ENCODE data around the gene UBAC1. TPM values are rescaled to one million over a fixed set of nuclear protein-coding genes. Genes with fewer than 3 reads are reported as not detected.
A peak's percentile ranks its signal among the peaks of the same experiment; 100 is the strongest.

UBAC1 gene
- total RNA-seq, 1 experiment from 2014 or later: 55.6 TPM

DNA sequence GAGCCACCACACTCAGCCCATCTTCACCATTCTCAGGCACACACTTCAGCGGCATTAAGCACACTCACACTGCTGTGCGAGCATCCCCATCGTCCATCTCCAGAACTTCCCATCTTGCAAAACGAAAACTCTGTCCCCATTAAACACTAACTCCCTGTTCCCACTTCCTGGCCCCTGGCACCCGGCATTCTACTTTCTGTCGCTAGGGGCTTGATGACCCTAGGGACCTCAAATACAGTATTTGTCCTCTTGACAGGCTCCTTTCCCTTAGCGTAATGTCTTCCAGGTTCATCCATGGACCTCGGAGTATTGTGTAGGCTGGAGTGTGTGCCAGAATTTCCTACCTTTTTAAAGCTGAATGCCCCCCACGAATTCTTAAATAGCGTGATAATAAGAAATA lies 14.7 kb upstream of the UBAC1 start:
- no peak overlapping the region for H3K4me3 Mint-ChIP-seq
- no peaks in the 10 kb centered on the region for H3K9me3 Mint-ChIP-seq
- ATAC-seq (no peak), DNase-seq (ENCODE audit: low spot score) (no peak)
- H3K36me3 Mint-ChIP-seq: no peaks in the 10 kb centered on the region
- no peak overlapping the region for H3K27ac Mint-ChIP-seq
- 0 out of 2 replicates have a peak, but pooled peaks cover 4% of the 10 kb centered on the region for H3K4me1 Mint-ChIP-seq
- ChIA-PET POLR2A (no interaction called here), CTCF (interaction anchor here (1.1 to 1.5 kb wide), 5 partner anchors 8 to 157 kb away, joined by 3 to 5 read pairs (median 4); partner anchors contain the start of gene UBAC1)
- H3K27me3 Mint-ChIP-seq (ENCODE audit: low read depth): no peaks in the 10 kb centered on the region
- TF ChIP-seq IRF2 (CRISPR knock-in tag; IDR thresholded peaks at IDR 0.05; ENCODE audit: borderline replicate concordance, low read depth): no peak
- no peak for TF ChIP-seq SOX15 (CRISPR knock-in tag; IDR thresholded peaks at IDR 0.05)

DNA sequence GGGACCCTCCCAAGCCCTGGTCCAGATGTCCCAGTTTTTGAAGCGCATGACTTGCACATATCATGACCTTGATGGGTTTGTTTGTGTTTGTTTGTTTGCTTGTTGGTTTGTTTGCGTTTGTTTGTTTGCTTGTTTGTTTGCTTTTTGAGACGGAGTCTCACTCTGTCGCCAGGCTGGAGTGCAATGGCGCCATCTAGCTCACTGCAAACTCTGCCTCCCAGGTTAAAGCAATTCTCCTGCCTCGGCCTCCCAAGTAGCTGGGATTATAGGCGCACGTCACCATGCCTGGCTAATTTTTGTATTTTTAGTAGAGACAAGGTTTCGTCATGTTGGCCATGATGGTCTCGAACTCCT lies 13.0 kb upstream of the UBAC1 start:
- ATAC-seq: no peak
- H3K27me3 Mint-ChIP-seq (ENCODE audit: low read depth): no peaks in the 10 kb centered on the region
- DNase-seq (ENCODE audit: low spot score): no peak
- 0 out of 2 replicates have a peak, but pooled peaks cover 4% of the 10 kb centered on the region for H3K4me1 Mint-ChIP-seq
- no peaks in the 10 kb centered on the region for H3K36me3 Mint-ChIP-seq
- no peak overlapping the region for H3K27ac Mint-ChIP-seq
- CTCF ChIA-PET: interaction anchor here (0.6 to 1.7 kb wide), 17 partner anchors 8 to 164 kb away, joined by 3 to 10 read pairs (median 4); partner anchors contain the start of genes NACC2 and UBAC1
- H3K4me3 Mint-ChIP-seq: no peak overlapping the region
- TF ChIP-seq GRHL2 (CRISPR knock-in tag; IDR thresholded peaks at IDR 0.05; ENCODE audit: insufficient replicate concordance, severe bottlenecking) (no peak), CREM (CRISPR knock-in tag; IDR thresholded peaks at IDR 0.05) (no peak), FOXP1 (CRISPR knock-in tag; IDR thresholded peaks at IDR 0.05; ENCODE audit: borderline replicate concordance) (0 out of 2 replicates have a peak, but pooled peaks have one; percentile 40)
- no peaks in the 10 kb centered on the region for H3K9me3 Mint-ChIP-seq
- POLR2A ChIA-PET: no interaction called here

DNA sequence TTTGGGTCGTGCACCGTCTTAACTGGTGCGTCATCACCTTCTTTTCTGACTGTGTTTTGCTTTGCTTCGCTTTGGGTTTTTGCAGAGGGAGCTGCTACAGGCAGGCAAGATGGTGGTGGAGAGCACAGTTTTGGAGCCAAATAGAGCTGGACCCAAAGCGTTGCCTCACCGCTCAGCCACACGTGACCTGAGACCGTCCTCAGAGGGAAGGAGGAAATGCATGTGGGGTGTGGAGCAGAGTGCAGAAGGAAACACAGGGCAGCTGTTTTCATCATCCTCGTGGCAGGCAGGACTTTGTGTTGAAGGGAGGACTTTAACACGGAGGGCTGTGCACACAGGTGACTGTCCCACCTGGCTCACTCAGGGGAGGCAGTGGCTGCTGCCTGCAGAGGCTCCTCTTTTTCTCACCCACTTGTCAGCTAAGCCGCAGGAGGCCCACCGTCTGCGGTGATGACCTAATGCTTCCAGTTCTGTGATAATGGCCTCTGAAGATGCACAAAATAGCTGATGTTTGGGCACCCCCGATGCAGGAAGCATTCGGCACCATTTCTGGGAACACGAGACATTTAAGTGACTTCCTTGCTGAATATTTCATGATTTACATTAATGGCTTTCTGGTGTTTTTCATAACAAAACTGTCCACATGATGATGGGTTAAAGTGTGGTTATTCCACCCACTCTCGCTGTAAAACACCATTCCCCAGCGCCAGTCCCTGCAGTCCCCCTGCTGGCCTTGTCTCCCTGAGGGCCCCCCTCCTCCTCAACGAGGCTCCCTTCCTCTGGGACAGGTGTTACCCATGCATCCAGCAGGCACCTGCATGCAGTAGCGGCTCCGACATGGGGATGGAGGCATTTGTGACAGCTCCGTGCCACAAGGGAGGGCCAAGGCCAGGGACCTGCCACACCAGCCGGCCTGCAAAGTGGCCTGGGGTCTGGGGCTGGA lies 12.4 kb upstream of the UBAC1 start:
- H3K27ac Mint-ChIP-seq: no peak overlapping the region
- no peak overlapping the region for H3K4me3 Mint-ChIP-seq
- DNase-seq (ENCODE audit: low spot score) (no peak), ATAC-seq (no peak)
- H3K27me3 Mint-ChIP-seq (ENCODE audit: low read depth): no peaks in the 10 kb centered on the region
- H3K36me3 Mint-ChIP-seq: no peaks in the 10 kb centered on the region
- CTCF ChIA-PET: interaction anchor here (1.1 to 1.7 kb wide), 13 partner anchors 10 to 165 kb away, joined by 3 to 10 read pairs (median 4); partner anchors contain the start of genes NACC2 and UBAC1
- H3K4me1 Mint-ChIP-seq: peaks cover 10% of the 10 kb centered on the region; the same call in 1 of the 2 replicates
- POLR2A ChIA-PET: no interaction called here
- H3K9me3 Mint-ChIP-seq: no peaks in the 10 kb centered on the region
- TF ChIP-seq, protein P1, sequence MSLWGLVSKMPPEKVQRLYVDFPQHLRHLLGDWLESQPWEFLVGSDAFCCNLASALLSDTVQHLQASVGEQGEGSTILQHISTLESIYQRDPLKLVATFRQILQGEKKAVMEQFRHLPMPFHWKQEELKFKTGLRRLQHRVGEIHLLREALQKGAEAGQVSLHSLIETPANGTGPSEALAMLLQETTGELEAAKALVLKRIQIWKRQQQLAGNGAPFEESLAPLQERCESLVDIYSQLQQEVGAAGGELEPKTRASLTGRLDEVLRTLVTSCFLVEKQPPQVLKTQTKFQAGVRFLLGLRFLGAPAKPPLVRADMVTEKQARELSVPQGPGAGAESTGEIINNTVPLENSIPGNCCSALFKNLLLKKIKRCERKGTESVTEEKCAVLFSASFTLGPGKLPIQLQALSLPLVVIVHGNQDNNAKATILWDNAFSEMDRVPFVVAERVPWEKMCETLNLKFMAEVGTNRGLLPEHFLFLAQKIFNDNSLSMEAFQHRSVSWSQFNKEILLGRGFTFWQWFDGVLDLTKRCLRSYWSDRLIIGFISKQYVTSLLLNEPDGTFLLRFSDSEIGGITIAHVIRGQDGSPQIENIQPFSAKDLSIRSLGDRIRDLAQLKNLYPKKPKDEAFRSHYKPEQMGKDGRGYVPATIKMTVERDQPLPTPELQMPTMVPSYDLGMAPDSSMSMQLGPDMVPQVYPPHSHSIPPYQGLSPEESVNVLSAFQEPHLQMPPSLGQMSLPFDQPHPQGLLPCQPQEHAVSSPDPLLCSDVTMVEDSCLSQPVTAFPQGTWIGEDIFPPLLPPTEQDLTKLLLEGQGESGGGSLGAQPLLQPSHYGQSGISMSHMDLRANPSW (CRISPR knock-in tag; conservative IDR thresholded peaks at IDR 0.05; ENCODE audit: low read depth): no peak
- no peak for TF ChIP-seq ZNF416 (CRISPR knock-in tag; IDR thresholded peaks at IDR 0.05)
- TF ChIP-seq, protein P2, sequence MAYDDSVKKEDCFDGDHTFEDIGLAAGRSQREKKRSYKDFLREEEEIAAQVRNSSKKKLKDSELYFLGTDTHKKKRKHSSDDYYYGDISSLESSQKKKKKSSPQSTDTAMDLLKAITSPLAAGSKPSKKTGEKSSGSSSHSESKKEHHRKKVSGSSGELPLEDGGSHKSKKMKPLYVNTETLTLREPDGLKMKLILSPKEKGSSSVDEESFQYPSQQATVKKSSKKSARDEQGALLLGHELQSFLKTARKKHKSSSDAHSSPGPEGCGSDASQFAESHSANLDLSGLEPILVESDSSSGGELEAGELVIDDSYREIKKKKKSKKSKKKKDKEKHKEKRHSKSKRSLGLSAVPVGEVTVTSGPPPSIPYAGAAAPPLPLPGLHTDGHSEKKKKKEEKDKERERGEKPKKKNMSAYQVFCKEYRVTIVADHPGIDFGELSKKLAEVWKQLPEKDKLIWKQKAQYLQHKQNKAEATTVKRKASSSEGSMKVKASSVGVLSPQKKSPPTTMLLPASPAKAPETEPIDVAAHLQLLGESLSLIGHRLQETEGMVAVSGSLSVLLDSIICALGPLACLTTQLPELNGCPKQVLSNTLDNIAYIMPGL (CRISPR knock-in tag; IDR thresholded peaks at IDR 0.05): no peak
- TF ChIP-seq HMGA2 (CRISPR knock-in tag; IDR thresholded peaks at IDR 0.05): no peak
- no peak for TF ChIP-seq TEAD1 (CRISPR knock-in tag; IDR thresholded peaks at IDR 0.05)
- TF ChIP-seq, protein P3, sequence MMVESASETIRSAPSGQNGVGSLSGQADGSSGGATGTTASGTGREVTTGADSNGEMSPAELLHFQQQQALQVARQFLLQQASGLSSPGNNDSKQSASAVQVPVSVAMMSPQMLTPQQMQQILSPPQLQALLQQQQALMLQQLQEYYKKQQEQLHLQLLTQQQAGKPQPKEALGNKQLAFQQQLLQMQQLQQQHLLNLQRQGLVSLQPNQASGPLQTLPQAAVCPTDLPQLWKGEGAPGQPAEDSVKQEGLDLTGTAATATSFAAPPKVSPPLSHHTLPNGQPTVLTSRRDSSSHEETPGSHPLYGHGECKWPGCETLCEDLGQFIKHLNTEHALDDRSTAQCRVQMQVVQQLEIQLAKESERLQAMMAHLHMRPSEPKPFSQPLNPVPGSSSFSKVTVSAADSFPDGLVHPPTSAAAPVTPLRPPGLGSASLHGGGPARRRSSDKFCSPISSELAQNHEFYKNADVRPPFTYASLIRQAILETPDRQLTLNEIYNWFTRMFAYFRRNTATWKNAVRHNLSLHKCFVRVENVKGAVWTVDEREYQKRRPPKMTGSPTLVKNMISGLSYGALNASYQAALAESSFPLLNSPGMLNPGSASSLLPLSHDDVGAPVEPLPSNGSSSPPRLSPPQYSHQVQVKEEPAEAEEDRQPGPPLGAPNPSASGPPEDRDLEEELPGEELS (CRISPR knock-in tag; IDR thresholded peaks at IDR 0.05): no peak
- TF ChIP-seq, protein P4, sequence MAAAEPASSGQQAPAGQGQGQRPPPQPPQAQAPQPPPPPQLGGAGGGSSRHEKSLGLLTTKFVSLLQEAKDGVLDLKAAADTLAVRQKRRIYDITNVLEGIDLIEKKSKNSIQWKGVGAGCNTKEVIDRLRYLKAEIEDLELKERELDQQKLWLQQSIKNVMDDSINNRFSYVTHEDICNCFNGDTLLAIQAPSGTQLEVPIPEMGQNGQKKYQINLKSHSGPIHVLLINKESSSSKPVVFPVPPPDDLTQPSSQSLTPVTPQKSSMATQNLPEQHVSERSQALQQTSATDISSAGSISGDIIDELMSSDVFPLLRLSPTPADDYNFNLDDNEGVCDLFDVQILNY (CRISPR knock-in tag; IDR thresholded peaks at IDR 0.05): no peak
- no peak for TF ChIP-seq ZNF317 (CRISPR knock-in tag; IDR thresholded peaks at IDR 0.05; ENCODE audit: borderline replicate concordance, low read depth)
- no peak for TF ChIP-seq NFE2L1 (CRISPR knock-in tag; IDR thresholded peaks at IDR 0.05)
- TF ChIP-seq, protein P5, sequence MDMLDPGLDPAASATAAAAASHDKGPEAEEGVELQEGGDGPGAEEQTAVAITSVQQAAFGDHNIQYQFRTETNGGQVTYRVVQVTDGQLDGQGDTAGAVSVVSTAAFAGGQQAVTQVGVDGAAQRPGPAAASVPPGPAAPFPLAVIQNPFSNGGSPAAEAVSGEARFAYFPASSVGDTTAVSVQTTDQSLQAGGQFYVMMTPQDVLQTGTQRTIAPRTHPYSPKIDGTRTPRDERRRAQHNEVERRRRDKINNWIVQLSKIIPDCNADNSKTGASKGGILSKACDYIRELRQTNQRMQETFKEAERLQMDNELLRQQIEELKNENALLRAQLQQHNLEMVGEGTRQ (CRISPR knock-in tag; IDR thresholded peaks at IDR 0.05): no peak
- no peak for TF ChIP-seq ZNF671 (CRISPR knock-in tag; IDR thresholded peaks at IDR 0.05)
- TF ChIP-seq CREB1 (CRISPR knock-in tag; IDR thresholded peaks at IDR 0.05): no peak
- TF ChIP-seq ZNF396 (CRISPR knock-in tag; IDR thresholded peaks at IDR 0.05; ENCODE audit: borderline replicate concordance): no peak
- TF ChIP-seq ZNF423 (CRISPR knock-in tag; IDR thresholded peaks at IDR 0.05): no peak

Measured in WTC11 (cell line).